Measurements from ENCODE around the gene ZBTB44.

GRCh38 chr11:130180896-130181294 is 133.8 kb downstream of the ZBTB44 start:
- TF ChIP-seq CTCF (IDR thresholded peaks at IDR 0.05) (no peak), EZH2 (IDR thresholded peaks at IDR 0.05) (no peak), EZH2phosphoT487 (IDR thresholded peaks at IDR 0.05) (no peak)

Measured in neural progenitor cell (in vitro differentiated cells).